Gastroesophageal sphincter (tissue), 2 donors: ENCODE results near the gene COL18A1.

Experiments
- POLR2A ChIP-seq, 2 donors: fragments of 450-650 bp; IDR thresholded peaks; one replicate each; pipeline ENCODE4 v1.6.1; 2017; ENCODE audit warnings: antibody characterized with exemption in 2 of 2, mild to moderate bottlenecking in 2 of 2, moderate library complexity in 1 of 2
- POLR2AphosphoS5 ChIP-seq: sonication (generic); formaldehyde crosslinking; IDR thresholded peaks from one replicate; pipeline ENCODE4 v1.6.1; 2017; ENCODE audit warnings: antibody characterized with exemption

DNA sequence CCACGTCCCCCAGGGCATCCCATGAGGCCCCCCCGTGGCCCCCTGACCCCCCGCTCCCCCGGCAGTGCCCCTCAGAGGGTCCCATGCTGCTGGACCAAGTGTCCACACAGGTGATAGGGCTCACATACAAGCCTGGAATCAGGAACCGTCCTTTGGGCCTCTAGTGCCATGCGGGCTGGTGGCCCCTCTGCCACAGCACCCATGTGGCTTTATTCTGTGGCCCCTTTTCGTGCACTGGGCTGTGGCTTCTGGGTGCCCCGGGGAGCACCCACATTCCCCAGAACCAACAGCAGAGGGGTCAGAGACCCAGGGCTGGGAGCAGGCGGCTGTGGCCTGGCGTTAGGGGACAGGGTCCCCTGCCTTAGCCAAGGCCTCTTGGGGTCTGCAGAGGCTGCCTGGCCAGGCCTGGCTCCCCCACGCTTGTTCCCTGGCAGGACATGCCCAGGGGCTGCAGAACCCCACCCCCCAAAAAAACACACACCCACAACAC is 105.5 kb downstream of the COL18A1 start:
- TF ChIP-seq POLR2AphosphoS5: no peak
- TF ChIP-seq POLR2A (IDR thresholded peaks at IDR 0.05): no peak
